Stimulated activated CD4-positive, alpha-beta T cell treated with anti-CD3 and anti-CD28 coated beads, TNF-alpha, amount 100 ng/mL, for 24 hours (primary cell): ENCODE results near the gene CCDC179.

Experiments used
- DNase-seq, 3 experiments: peaks; one replicate each; pipeline ENCODE4 v3.0.0-alpha.2; 2020; ENCODE audit warnings: low read depth in 3 of 3

Gene CCDC179

GRCh38 chr11:22807855-22808570, 52.3 kb downstream of the CCDC179 start:
- DNase-seq, result no peak

- no peak for DNase-seq
Measured at GRCh38 chr11:22807391-22807790, 52.9 kb downstream of the CCDC179 start.

GRCh38 chr11:22802861-22803260, 57.4 kb downstream of the CCDC179 start:
- DNase-seq, result no peak

- no peak for DNase-seq
Measured at GRCh38 chr11:22800482-22800881, 59.8 kb downstream of the CCDC179 start.

- no peak for DNase-seq
Measured at GRCh38 chr11:22798901-22799300, 61.4 kb downstream of the CCDC179 start.

GRCh38 chr11:22797047-22797446, 63.2 kb downstream of the CCDC179 start:
- no peak for DNase-seq
